Upper lobe of left lung (tissue), 4 donors: ENCODE data around the gene C5AR2.

Experiments
- POLR2A ChIP-seq, 4 donors: fragments of 450-650 bp; IDR thresholded peaks; one replicate each; pipeline ENCODE4 v1.5.1; 2016 to 2017; ENCODE audit warnings: antibody characterized with exemption in 4 of 4, mild to moderate bottlenecking in 2 of 4
- TF ChIP-seq, protein P1 (sequence below), 6 experiments: fragments of 450-650 bp in 4 of 6; fragments of 200-600 bp in 2 of 6; sonication (generic) in 2 of 6; IDR thresholded peaks; one replicate each; pipeline ENCODE4 v1.5.1; 2016 to 2019; ENCODE audit warnings: antibody characterized with exemption in 6 of 6

DNA sequence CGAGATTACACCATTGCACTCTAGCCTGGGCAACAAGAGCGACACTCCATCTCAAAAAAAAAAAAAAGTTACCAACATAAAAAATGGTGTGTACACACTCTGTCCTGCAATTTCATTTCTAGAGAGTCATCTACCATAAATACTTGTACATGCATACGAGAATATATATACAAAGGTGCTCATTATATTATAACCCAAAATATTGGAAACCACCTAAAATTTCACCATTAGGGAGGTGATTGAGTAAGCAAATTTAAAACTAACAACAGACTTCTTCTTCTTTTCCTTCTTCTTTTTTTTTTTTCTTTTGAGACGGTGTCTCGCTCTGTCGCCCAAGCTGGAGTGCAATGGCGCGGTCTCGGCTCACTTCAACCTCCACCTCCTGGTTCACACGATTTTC is 29.7 kb upstream of the C5AR2 start:
- TF ChIP-seq POLR2A (IDR thresholded peaks at IDR 0.05), result no peak
- TF ChIP-seq, protein P1, sequence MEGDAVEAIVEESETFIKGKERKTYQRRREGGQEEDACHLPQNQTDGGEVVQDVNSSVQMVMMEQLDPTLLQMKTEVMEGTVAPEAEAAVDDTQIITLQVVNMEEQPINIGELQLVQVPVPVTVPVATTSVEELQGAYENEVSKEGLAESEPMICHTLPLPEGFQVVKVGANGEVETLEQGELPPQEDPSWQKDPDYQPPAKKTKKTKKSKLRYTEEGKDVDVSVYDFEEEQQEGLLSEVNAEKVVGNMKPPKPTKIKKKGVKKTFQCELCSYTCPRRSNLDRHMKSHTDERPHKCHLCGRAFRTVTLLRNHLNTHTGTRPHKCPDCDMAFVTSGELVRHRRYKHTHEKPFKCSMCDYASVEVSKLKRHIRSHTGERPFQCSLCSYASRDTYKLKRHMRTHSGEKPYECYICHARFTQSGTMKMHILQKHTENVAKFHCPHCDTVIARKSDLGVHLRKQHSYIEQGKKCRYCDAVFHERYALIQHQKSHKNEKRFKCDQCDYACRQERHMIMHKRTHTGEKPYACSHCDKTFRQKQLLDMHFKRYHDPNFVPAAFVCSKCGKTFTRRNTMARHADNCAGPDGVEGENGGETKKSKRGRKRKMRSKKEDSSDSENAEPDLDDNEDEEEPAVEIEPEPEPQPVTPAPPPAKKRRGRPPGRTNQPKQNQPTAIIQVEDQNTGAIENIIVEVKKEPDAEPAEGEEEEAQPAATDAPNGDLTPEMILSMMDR (IDR thresholded peaks at IDR 0.05), result no peak
